SJCRH30 (cell line): Measurements from ENCODE around the gene SLC39A11. TPM values are rescaled to one million over a fixed set of nuclear protein-coding genes. Genes with fewer than 3 reads are reported as not detected.

Experiments
- DNase-seq, 2 experiments: peaks; one replicate each; pipeline ENCODE4 v3.0.0-alpha.2; 2015 to 2020
- H3K27ac ChIP-seq: fragments of 250-450 bp; sonication (Bioruptor Pico); 2 replicates; pipeline ENCODE4 v1.5.1; 2020; ENCODE audit warnings: mild to moderate bottlenecking, moderate library complexity
- H3K27me3 ChIP-seq: fragments of 250-450 bp; sonication (Bioruptor Pico); 2 replicates; pipeline ENCODE4 v1.5.1; 2020; ENCODE audit warnings: mild to moderate bottlenecking, moderate library complexity
- H3K36me3 ChIP-seq: fragments of 250-450 bp; sonication (Bioruptor Pico); 2 replicates; pipeline ENCODE4 v1.5.1; 2020; ENCODE audit warnings: mild to moderate bottlenecking, moderate library complexity
- H3K4me1 ChIP-seq: fragments of 250-450 bp; sonication (Bioruptor Pico); 2 replicates; pipeline ENCODE4 v1.5.1; 2020; ENCODE audit warnings: mild to moderate bottlenecking, moderate library complexity
- H3K4me3 ChIP-seq: fragments of 250-450 bp; sonication (Bioruptor Pico); 2 replicates; pipeline ENCODE4 v1.5.1; 2020; ENCODE audit warnings: mild to moderate bottlenecking, moderate library complexity
- H3K9me3 ChIP-seq: fragments of 250-450 bp; sonication (Bioruptor Pico); replicated peaks from 2 replicates; pipeline ENCODE4 v1.5.1; 2020; ENCODE audit warnings: mild to moderate bottlenecking, moderate library complexity
- total RNA-seq: library from RNA; depleted of rRNA; stranded (reverse); fragments of >200 nt; shearing (Covaris generic); gene quantifications from 2 replicates; pipeline ENCODE4 v1.2.3, GENCODE V29; 2014

The SLC39A11 gene
- total RNA-seq, 1 experiment from 2014 or later, result 9.3 TPM

- Histone ChIP-seq H3K4me3 (no peak overlapping the region), H3K9me3 (no peaks in the 10 kb centered on the region), H3K27ac (no peak overlapping the region), H3K27me3 (peaks cover 38% of the 10 kb centered on the region), H3K4me1 (no peaks in the 10 kb centered on the region), H3K36me3 (no peaks in the 10 kb centered on the region)
- DNase-seq, result no peak
These were observed 474.9 kb downstream of the SLC39A11 start for GRCh38 chr17:72617557-72617956.

- H3K27ac ChIP-seq, result no peak overlapping the region
- no peaks in the 10 kb centered on the region for H3K4me1 ChIP-seq
- no peaks in the 10 kb centered on the region for H3K9me3 ChIP-seq
- DNase-seq, result no peak
- no peaks in the 10 kb centered on the region for H3K36me3 ChIP-seq
- no peak overlapping the region for H3K4me3 ChIP-seq
- H3K27me3 ChIP-seq, result peaks cover 43% of the 10 kb centered on the region
These were observed 476.0 kb downstream of the SLC39A11 start for GRCh38 chr17:72616447-72616846.

- no peak for DNase-seq
- no peak overlapping the region for H3K27ac ChIP-seq
- no peaks in the 10 kb centered on the region for H3K9me3 ChIP-seq
- no peaks in the 10 kb centered on the region for H3K4me1 ChIP-seq
- H3K4me3 ChIP-seq, result no peak overlapping the region
- no peaks in the 10 kb centered on the region for H3K36me3 ChIP-seq
- H3K27me3 ChIP-seq, result peaks cover 40% of the 10 kb centered on the region
These were observed 476.9 kb downstream of the SLC39A11 start for GRCh38 chr17:72615627-72615991.

- Histone ChIP-seq H3K36me3 (no peaks in the 10 kb centered on the region), H3K27me3 (peaks cover 40% of the 10 kb centered on the region), H3K9me3 (no peaks in the 10 kb centered on the region), H3K4me1 (no peaks in the 10 kb centered on the region), H3K27ac (no peak overlapping the region), H3K4me3 (no peak overlapping the region)
- peak in 1 of 2 experiments; percentile 50 for DNase-seq
These were observed 477.4 kb downstream of the SLC39A11 start for GRCh38 chr17:72614871-72615626.

GRCh38 chr17:72614476-72614870 is 478.0 kb downstream of the SLC39A11 start:
- Histone ChIP-seq H3K4me1 (no peaks in the 10 kb centered on the region), H3K9me3 (no peaks in the 10 kb centered on the region), H3K4me3 (no peak overlapping the region), H3K27me3 (peaks cover 40% of the 10 kb centered on the region), H3K36me3 (no peaks in the 10 kb centered on the region), H3K27ac (no peak overlapping the region)
- no peak for DNase-seq

GRCh38 chr17:72613806-72614292 is 478.6 kb downstream of the SLC39A11 start:
- Histone ChIP-seq H3K36me3 (no peaks in the 10 kb centered on the region), H3K27ac (no peak overlapping the region), H3K4me1 (no peaks in the 10 kb centered on the region), H3K27me3 (peaks cover 40% of the 10 kb centered on the region), H3K4me3 (no peak overlapping the region), H3K9me3 (no peaks in the 10 kb centered on the region)
- no peak for DNase-seq

GRCh38 chr17:72613396-72613795 is 479.1 kb downstream of the SLC39A11 start:
- Histone ChIP-seq H3K4me3 (no peak overlapping the region), H3K27ac (no peak overlapping the region), H3K36me3 (no peaks in the 10 kb centered on the region), H3K27me3 (peaks cover 37% of the 10 kb centered on the region), H3K9me3 (no peaks in the 10 kb centered on the region), H3K4me1 (no peaks in the 10 kb centered on the region)
- no peak for DNase-seq

GRCh38 chr17:72611172-72611571 is 481.3 kb downstream of the SLC39A11 start:
- Histone ChIP-seq H3K9me3 (no peaks in the 10 kb centered on the region), H3K4me1 (no peaks in the 10 kb centered on the region), H3K4me3 (no peak overlapping the region), H3K27ac (no peak overlapping the region), H3K36me3 (no peaks in the 10 kb centered on the region), H3K27me3 (peaks cover 34% of the 10 kb centered on the region)
- no peak for DNase-seq

- no peaks in the 10 kb centered on the region for H3K9me3 ChIP-seq
- DNase-seq, result no peak
- H3K4me3 ChIP-seq, result no peak overlapping the region
- H3K27me3 ChIP-seq, result peaks cover 24% of the 10 kb centered on the region
- H3K27ac ChIP-seq, result no peak overlapping the region
- H3K36me3 ChIP-seq, result no peaks in the 10 kb centered on the region
- H3K4me1 ChIP-seq, result no peaks in the 10 kb centered on the region
These were observed 483.0 kb downstream of the SLC39A11 start for GRCh38 chr17:72609501-72609900.

GRCh38 chr17:72608436-72608835 is 484.1 kb downstream of the SLC39A11 start:
- H3K27ac ChIP-seq, result no peak overlapping the region
- no peaks in the 10 kb centered on the region for H3K4me1 ChIP-seq
- H3K4me3 ChIP-seq, result no peak overlapping the region
- H3K9me3 ChIP-seq, result no peaks in the 10 kb centered on the region
- no peak for DNase-seq
- H3K36me3 ChIP-seq, result no peaks in the 10 kb centered on the region
- peaks cover 14% of the 10 kb centered on the region for H3K27me3 ChIP-seq

GRCh38 chr17:72606656-72607055 is 485.8 kb downstream of the SLC39A11 start:
- Histone ChIP-seq H3K27me3 (peaks cover 3% of the 10 kb centered on the region; the same call in 1 of the 2 replicates), H3K4me3 (no peak overlapping the region), H3K36me3 (no peaks in the 10 kb centered on the region), H3K9me3 (no peaks in the 10 kb centered on the region), H3K27ac (no peak overlapping the region), H3K4me1 (no peaks in the 10 kb centered on the region)
- no peak for DNase-seq

- Histone ChIP-seq H3K27ac (no peak overlapping the region), H3K9me3 (no peaks in the 10 kb centered on the region), H3K4me3 (no peak overlapping the region), H3K27me3 (no peaks in the 10 kb centered on the region), H3K36me3 (no peaks in the 10 kb centered on the region), H3K4me1 (no peaks in the 10 kb centered on the region)
- DNase-seq, result no peak
These were observed 486.9 kb downstream of the SLC39A11 start for GRCh38 chr17:72605543-72605942.

GRCh38 chr17:72604518-72604917 is 488.0 kb downstream of the SLC39A11 start:
- Histone ChIP-seq H3K27me3 (no peaks in the 10 kb centered on the region), H3K4me3 (no peak overlapping the region), H3K9me3 (no peaks in the 10 kb centered on the region), H3K27ac (no peak overlapping the region), H3K4me1 (no peaks in the 10 kb centered on the region), H3K36me3 (no peaks in the 10 kb centered on the region)
- no peak for DNase-seq

- Histone ChIP-seq H3K4me1 (peaks cover 4% of the 10 kb centered on the region; the same call in 1 of the 2 replicates), H3K27ac (no peak overlapping the region), H3K9me3 (no peaks in the 10 kb centered on the region), H3K27me3 (no peaks in the 10 kb centered on the region), H3K36me3 (no peaks in the 10 kb centered on the region), H3K4me3 (no peak overlapping the region)
- DNase-seq, result no peak
These were observed 488.9 kb downstream of the SLC39A11 start for GRCh38 chr17:72603420-72604242.
